GM21825 (cell line): Measurements from ENCODE around the gene ADAD2.

Experiments
- ATAC-seq: cut with Tn5 transposase; IDR thresholded peaks from one replicate; pipeline ENCODE4 v1.9.1; 2021; ENCODE audit warnings: mild to moderate bottlenecking, moderate library complexity; ENCODE audit not compliant: unreplicated experiment

ADAD2 gene

GRCh38 chr16:84176192-84177053 lies 14.5 kb upstream of the ADAD2 start:
- no peak for ATAC-seq

DNA sequence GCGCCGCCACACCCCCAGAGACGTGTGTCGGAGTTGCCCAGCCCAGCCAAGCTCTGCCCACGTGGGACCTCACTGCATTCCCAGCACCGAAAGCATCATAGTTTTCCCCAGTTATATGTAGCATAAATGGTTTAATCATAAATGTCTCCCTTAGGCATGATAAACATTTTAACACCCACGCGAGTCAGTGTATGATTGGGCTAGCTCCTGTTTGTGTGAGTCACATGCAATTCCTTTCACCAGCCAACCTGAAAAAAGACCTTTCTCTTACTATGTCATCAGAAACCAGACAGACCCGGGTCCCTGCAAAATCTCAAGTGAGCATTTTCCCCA lies 13.2 kb upstream of the ADAD2 start:
- no peak for ATAC-seq

DNA sequence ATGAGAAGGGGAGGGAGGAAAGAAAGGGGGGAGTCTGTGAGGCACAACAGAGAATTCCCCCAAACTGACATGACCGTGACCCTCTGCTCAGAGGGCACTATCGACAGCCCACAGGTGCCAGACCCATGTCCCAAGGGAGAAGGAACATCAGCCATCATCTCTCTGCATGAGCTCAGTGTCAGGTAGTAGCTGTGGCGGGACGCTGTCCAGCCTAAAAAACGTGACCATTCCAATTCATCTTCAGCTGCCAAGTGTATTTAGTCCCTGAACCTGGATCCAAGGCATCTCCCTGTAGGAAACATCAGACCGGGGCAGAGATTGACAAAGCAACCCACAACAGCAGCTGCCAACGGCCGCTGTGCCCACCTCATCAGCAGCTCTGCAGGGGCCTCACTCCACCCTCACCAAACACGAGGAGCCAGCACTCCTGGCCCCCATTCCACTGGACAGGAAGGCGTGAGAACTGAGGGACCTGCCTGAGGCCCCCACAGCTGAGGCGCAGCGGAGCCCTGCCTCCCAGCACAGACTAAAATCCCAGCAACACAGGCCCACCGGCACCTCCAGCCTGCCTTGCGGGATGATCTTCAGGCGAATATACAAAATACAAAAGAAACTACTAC lies 12.7 kb upstream of the ADAD2 start:
- no peak for ATAC-seq

DNA sequence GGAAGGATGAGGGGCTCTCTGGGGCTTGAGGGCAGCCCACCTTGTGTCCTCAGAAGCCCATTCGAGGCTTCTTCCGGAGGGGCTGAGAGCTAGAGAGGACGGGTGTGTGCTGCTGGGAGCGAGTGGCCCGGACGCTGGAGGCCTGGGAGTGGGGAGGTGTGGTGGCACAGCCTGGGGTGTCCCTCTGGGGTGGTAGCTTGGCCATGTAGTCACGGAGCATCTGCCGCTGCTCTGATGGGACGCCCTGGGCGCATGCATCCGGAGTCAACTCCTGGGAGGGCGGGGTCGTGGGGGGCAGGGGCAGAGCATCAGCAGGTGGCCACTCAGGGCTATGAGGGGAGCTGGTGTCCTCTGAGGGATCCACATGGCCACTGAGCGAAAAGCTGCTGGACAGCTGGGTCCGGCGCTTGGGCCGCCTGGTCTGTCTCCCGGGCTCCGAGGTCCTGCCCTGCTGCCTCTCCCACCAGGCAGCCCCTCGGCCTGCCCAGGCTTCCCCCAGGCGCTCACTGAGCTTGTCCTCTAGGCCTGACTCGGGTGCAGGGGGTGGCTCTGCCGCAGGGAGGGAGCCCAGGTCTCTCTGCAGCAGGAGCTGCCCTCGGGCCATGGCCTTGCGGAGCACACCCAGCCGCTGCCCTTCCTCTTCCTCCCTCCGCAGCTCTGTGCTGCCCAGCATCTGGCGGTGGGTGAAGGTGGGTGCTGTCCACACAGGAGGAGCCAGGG lies 11.9 kb upstream of the ADAD2 start:
- ATAC-seq = no peak

GRCh38 chr16:84179612-84180320 lies 11.2 kb upstream of the ADAD2 start:
- ATAC-seq = no peak

- no peak for ATAC-seq
Observed at GRCh38 chr16:84180519-84181140, 10.3 kb upstream of the ADAD2 start.

- ATAC-seq = no peak
Observed at GRCh38 chr16:84181144-84181915, 9.6 kb upstream of the ADAD2 start.

GRCh38 chr16:84182104-84182503 lies 8.9 kb upstream of the ADAD2 start:
- ATAC-seq = no peak

DNA sequence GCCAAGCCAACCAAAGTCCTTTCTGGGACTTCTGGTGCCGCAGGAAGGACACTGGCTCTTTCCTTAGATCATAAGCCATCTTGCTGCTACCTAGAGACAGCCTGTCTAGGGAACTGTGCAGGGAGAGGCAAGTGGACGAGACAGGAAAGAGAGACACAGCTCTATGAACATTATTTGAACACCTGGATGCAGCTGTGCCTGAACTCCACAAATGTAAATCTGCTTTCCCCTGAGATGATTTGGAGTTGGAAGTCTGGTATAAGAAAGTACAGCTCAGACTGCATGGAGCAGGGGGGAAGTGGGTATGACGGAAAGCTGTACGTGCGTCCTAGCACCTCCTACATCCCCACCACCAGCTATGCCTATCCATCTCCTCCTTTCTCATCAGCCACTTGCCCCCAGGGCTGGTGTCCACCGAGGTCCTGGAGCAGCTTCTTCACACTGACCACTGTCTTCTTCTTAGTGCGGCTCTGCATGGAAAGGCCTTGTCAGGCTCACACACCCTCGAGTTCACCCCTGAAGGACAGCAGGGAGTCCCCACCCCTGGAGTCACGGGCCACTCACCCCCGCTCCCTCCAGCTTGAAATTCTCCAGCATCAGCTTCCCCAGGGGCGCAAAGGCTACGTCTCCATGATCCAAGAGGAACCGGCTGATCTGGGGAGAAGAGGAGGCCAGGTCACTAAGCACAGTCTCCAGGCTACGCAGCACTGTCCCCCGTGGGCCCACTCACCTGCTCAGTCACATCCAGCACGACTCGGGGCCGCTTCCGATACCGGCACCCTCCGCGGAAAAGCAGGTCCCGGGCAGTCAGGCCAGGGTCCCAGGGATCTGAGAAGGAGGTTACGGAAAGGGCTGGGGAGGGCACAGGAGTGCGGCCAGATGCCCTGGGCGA lies 8.0 kb upstream of the ADAD2 start:
- no peak for ATAC-seq

DNA sequence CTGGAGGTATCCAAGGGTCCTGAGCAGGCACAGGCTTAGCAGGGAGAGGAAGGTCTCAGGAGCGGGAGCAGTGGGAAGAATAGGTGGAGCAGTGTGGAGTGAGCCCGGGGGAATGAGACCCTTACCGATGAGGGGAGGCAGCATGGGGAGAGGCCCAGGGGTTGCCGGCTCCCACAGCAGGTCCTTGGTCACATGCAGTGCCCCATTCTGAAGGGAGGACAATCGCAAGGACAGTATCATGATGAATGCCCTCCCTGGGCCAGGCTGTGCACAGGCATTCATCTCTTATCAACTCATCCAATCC lies 7.4 kb upstream of the ADAD2 start:
- ATAC-seq = no peak

GRCh38 chr16:84183911-84184591 lies 6.9 kb upstream of the ADAD2 start:
- ATAC-seq = no peak

GRCh38 chr16:84184775-84185174 lies 6.2 kb upstream of the ADAD2 start:
- no peak for ATAC-seq

- peak; percentile 91 for ATAC-seq
Observed at GRCh38 chr16:84186685-84187437, 4.1 kb upstream of the ADAD2 start, which contains the start of gene TAF1C. Gene TAF1C (minus strand): TSS chr16:84187057. CDS start chr16:84184988, 2,069 bp downstream.

GRCh38 chr16:84191466-84191865 lies 509 bp downstream of the ADAD2 start:
- ATAC-seq = no peak

- ATAC-seq = no peak
Observed at GRCh38 chr16:84193480-84193879, 2.5 kb downstream of the ADAD2 start.

DNA sequence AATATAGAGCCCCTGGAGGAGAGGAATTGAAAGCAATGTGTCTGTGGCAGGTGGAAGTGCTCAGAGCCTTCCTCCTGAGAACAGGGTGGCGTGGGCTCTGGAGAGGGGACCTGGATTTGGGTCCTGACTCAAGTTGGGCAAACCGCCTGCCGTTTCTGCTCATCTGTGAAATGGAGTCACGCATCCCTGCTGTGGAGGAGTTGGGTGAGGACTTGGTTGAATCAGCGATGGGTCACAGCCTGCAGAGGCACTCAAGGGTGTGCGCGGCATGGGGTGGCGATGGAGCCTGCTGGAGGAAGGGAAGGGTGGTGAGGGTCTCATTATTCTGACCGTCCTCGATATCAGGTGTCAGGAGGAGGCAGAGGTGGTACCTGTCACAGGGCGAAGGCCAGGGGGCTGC lies 3.1 kb downstream of the ADAD2 start:
- no peak for ATAC-seq

- ATAC-seq = peak; percentile 55
Observed at GRCh38 chr16:84194470-84195200, 3.7 kb downstream of the ADAD2 start.
